ENCODE results near the gene EIF5AL1.

Gene EIF5AL1

GRCh38 chr10:79470096-79470495 is 42.2 kb upstream of the EIF5AL1 start:
- TF ChIP-seq, protein P1, sequence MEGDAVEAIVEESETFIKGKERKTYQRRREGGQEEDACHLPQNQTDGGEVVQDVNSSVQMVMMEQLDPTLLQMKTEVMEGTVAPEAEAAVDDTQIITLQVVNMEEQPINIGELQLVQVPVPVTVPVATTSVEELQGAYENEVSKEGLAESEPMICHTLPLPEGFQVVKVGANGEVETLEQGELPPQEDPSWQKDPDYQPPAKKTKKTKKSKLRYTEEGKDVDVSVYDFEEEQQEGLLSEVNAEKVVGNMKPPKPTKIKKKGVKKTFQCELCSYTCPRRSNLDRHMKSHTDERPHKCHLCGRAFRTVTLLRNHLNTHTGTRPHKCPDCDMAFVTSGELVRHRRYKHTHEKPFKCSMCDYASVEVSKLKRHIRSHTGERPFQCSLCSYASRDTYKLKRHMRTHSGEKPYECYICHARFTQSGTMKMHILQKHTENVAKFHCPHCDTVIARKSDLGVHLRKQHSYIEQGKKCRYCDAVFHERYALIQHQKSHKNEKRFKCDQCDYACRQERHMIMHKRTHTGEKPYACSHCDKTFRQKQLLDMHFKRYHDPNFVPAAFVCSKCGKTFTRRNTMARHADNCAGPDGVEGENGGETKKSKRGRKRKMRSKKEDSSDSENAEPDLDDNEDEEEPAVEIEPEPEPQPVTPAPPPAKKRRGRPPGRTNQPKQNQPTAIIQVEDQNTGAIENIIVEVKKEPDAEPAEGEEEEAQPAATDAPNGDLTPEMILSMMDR (IDR thresholded peaks at IDR 0.05; ENCODE audit: insufficient read depth, low read length, poor library complexity, severe bottlenecking): no peak

GRCh38 chr10:79471776-79472175 is 40.6 kb upstream of the EIF5AL1 start:
- peaks cover 2% of the 10 kb centered on the region; the same call in 1 of the 2 replicates for H3K27me3 ChIP-seq (replicated peaks; ENCODE audit: control insufficient read depth, insufficient read depth, low read length)
- no peak for DNase-seq (ENCODE audit: extremely low read depth, insufficient read length)
- H3K4me3 ChIP-seq (replicated peaks; ENCODE audit: low read depth, low read length): no peak overlapping the region
- TF ChIP-seq, protein P1 (IDR thresholded peaks at IDR 0.05; ENCODE audit: insufficient read depth, low read length, poor library complexity, severe bottlenecking): no peak
- H3K36me3 ChIP-seq (ENCODE audit: control insufficient read depth, insufficient read depth, low read length): no peaks in the 10 kb centered on the region

More at GRCh38 chr10:79470096-79470495, 42.2 kb upstream of the EIF5AL1 start:
- Histone ChIP-seq H3K4me3 (replicated peaks; ENCODE audit: low read depth, low read length) (no peak overlapping the region), H3K36me3 (ENCODE audit: control insufficient read depth, insufficient read depth, low read length) (no peaks in the 10 kb centered on the region), H3K27me3 (replicated peaks; ENCODE audit: control insufficient read depth, insufficient read depth, low read length) (no peaks in the 10 kb centered on the region; the same call in 1 of the 2 replicates)
- no peak for DNase-seq (ENCODE audit: extremely low read depth, insufficient read length)

DNA sequence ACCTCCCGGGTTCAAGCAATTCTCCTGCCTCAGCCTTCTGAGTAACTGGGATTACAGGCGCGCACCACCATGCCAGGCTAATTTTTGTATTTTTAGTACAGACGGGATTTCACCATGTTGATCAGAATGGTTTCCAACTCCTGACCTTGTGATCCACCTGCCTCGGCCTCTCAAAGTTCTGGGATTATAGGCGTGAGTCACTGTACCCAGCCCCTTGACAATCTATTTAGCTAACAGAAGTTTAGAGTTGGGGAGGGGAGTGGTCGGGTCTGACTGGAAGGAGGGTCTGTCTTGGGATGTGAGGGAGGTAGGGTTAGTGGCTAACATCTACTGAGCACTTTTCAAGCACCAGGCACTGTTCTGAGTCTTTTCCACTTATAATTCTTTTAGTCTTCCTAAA is 39.9 kb upstream of the EIF5AL1 start:
- Histone ChIP-seq H3K4me3 (replicated peaks; ENCODE audit: low read depth, low read length) (no peak overlapping the region), H3K27me3 (replicated peaks; ENCODE audit: control insufficient read depth, insufficient read depth, low read length) (peaks cover 2% of the 10 kb centered on the region; the same call in 1 of the 2 replicates), H3K36me3 (ENCODE audit: control insufficient read depth, insufficient read depth, low read length) (no peaks in the 10 kb centered on the region)
- DNase-seq (ENCODE audit: extremely low read depth, insufficient read length): no peak
- TF ChIP-seq, protein P1 (IDR thresholded peaks at IDR 0.05; ENCODE audit: insufficient read depth, low read length, poor library complexity, severe bottlenecking): no peak

- no peak overlapping the region for H3K4me3 ChIP-seq (replicated peaks; ENCODE audit: low read depth, low read length)
- TF ChIP-seq, protein P1 (IDR thresholded peaks at IDR 0.05; ENCODE audit: insufficient read depth, low read length, poor library complexity, severe bottlenecking): no peak
- H3K36me3 ChIP-seq (ENCODE audit: control insufficient read depth, insufficient read depth, low read length): no peaks in the 10 kb centered on the region
- no peak for DNase-seq (ENCODE audit: extremely low read depth, insufficient read length)
- peaks cover 2% of the 10 kb centered on the region; the same call in 1 of the 2 replicates for H3K27me3 ChIP-seq (replicated peaks; ENCODE audit: control insufficient read depth, insufficient read depth, low read length)
Measured at GRCh38 chr10:79472951-79473350, 39.4 kb upstream of the EIF5AL1 start.

DNA sequence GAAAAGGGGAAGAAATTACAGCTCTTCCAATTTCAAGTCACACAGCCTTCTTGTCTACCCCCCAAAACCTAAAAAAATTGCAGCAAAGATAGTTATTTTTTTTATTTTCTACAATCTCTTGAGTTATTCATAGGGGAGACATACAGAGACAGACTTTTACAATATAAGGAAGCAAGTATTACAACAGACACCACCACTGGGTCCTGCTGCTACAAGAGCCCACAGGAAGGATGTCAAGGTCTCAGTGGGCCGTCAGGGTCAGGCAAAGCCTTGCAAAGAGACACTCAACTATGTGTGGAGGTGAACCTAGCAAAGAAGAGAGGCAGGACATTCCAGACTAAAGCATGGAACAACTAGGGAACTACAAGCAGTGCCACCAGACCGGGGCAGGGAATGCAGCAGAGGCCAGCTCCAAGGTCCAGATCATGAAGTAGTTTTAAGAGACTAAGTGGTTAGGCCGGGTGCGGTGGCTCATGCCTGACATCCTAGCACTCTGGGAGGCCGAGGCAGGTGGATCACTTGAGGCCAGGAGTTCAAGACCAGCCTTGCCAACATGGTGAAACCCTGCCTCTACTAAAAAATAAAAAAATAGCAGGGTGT is 38.7 kb upstream of the EIF5AL1 start:
- TF ChIP-seq, protein P1 (IDR thresholded peaks at IDR 0.05; ENCODE audit: insufficient read depth, low read length, poor library complexity, severe bottlenecking): no peak

More for the DNA sequence above, 38.7 kb upstream of the EIF5AL1 start:
- Histone ChIP-seq H3K27me3 (replicated peaks; ENCODE audit: control insufficient read depth, insufficient read depth, low read length) (peaks cover 2% of the 10 kb centered on the region; the same call in 1 of the 2 replicates), H3K4me3 (replicated peaks; ENCODE audit: low read depth, low read length) (no peak overlapping the region), H3K36me3 (ENCODE audit: control insufficient read depth, insufficient read depth, low read length) (no peaks in the 10 kb centered on the region)
- DNase-seq (ENCODE audit: extremely low read depth, insufficient read length): no peak
